Omental fat pad (tissue), 4 donors: Measurements from ENCODE around the gene DES. TPM values are rescaled to one million over a fixed set of nuclear protein-coding genes. Genes with fewer than 3 reads are reported as not detected.
"Not testable (repeated sequence)": the region's sequence is repeated elsewhere in the genome, so short reads cannot be mapped to it uniquely, and the experiment has no call there.

Source experiments
- ATAC-seq: fragments of 150-250 bp; one replicate; pipeline ENCODE4 v1.9.1; 2016; ENCODE audit warnings: mild to moderate bottlenecking, moderate library complexity; ENCODE audit not compliant: low FRiP score
- DNase-seq: peaks from one replicate; pipeline ENCODE4 v3.0.0-alpha.2; 2019; ENCODE audit warnings: low spot score
- total RNA-seq, 4 donors: library from RNA; depleted of rRNA; stranded (reverse); fragments of >200 nt; gene quantifications; one replicate each; pipeline ENCODE4 v1.1.0, GENCODE V29; 2016
- TF ChIP-seq, protein P1 (sequence below), 3 donors: fragments of 450-650 bp; IDR thresholded peaks; one replicate each; pipeline ENCODE4 v1.5.1; 2016 to 2017; ENCODE audit warnings: antibody characterized with exemption in 3 of 3, mild to moderate bottlenecking in 3 of 3, moderate library complexity in 2 of 3

The DES gene
- total RNA-seq, 4 donors from 2014 or later = 39.4 to 292 (median 182) TPM

DNA sequence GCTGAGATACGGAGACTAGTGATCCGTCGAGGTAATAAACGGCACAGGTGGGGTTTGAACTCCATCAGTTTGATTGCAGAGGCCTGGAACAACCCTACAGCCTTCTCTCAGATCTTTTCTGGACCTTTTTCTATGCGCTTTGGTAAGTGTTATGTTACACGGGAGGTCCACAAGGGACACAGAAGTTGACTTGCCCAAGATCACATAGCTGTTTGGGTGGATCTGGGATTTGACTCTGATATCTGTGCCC, 29.3 kb upstream of the DES start:
- no peak for DNase-seq
- ATAC-seq = no peak
- TF ChIP-seq, protein P1, sequence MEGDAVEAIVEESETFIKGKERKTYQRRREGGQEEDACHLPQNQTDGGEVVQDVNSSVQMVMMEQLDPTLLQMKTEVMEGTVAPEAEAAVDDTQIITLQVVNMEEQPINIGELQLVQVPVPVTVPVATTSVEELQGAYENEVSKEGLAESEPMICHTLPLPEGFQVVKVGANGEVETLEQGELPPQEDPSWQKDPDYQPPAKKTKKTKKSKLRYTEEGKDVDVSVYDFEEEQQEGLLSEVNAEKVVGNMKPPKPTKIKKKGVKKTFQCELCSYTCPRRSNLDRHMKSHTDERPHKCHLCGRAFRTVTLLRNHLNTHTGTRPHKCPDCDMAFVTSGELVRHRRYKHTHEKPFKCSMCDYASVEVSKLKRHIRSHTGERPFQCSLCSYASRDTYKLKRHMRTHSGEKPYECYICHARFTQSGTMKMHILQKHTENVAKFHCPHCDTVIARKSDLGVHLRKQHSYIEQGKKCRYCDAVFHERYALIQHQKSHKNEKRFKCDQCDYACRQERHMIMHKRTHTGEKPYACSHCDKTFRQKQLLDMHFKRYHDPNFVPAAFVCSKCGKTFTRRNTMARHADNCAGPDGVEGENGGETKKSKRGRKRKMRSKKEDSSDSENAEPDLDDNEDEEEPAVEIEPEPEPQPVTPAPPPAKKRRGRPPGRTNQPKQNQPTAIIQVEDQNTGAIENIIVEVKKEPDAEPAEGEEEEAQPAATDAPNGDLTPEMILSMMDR (IDR thresholded peaks at IDR 0.05) = no peak

DNA sequence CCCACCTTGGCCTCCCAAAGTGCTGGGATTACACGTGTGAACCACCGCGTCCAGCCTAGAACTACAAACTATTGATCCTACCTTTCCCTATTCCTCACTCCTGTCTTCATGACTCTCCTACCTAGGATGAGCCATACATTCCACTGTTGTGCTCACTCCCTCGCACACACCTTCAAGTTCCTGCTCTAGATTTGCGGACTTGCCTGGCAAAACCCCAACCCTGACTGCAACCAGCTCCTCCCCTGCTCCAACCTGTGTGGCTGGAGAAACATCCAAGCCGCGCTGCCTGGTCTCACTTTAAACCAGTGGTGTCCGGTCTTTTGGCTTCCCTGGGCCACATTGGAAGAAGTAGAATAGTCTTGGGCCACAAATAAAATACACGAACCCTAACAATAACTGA, 25.4 kb upstream of the DES start:
- no peak for ATAC-seq
- TF ChIP-seq, protein P1 (IDR thresholded peaks at IDR 0.05) = no peak
- DNase-seq = no peak

DNA sequence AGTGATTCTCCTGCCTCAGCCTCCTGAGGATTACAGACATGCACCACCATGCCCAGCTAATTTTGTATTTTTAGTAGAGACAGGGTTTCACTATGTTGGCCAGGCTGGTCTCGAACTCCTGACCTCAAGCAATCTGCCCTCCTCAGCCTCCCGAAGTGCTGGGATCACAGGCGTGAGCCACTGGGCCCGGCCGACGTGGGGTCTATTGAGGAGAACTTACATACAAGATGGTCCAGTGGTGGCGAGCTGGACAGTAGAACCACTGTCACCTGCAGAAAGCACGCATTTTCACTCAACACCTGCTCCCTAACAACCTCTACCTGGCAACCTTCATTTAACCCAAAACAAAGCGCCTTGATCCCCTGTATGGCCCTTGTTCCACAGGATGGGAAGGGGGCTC, 23.1 kb upstream of the DES start:
- not testable (repeated sequence) for ATAC-seq, DNase-seq

DNA sequence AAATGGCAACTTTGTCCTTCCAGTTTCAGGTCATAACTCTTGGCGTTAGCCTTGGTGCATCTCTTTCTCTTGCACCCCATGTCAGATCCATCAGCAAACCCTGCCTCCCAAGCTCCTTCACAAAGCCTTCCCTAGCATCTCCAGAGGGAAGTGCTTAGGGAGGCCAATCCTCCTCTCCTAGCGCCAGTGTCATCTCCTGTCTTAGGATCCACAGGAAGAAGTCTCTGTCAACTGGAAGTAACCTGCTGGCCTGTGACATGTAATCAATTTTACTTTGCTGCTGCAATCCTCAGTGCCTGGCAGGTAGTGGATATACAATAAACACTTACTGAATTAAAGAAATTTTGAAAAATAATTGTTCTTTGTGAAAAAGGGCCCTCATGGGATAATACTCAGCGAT, 22.6 kb upstream of the DES start:
- DNase-seq (no peak), ATAC-seq (no peak)
- TF ChIP-seq, protein P1 (IDR thresholded peaks at IDR 0.05) = no peak

DNA sequence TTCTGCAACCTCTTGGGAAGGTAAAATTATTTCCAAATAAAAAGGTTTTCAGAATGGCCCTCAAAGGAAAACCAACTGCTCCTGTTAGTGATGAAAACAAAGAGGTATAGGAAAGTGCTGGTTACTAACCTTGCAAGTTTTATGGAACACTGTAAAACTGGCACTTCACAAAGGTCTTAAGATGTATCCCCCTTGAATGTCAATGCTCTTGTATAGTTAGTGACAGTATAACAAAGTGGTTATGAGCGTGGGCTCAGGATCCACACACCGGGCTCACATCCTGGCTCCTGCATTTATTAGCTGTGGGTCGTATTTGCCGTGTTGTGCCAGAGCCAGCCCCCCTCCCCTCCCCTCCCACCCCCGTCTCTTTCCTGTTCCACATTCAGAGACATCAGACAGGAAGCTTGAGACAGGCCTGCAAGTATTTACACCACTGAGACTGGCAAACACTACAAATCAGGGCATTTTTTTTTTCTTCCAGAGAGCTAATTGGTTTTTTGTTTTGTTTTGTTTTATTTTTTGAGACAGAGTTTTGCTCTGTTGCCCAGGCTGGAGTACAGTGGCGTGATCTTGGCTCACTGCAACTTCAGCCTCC, 21.2 kb upstream of the DES start:
- no peak for DNase-seq
- TF ChIP-seq, protein P1 (IDR thresholded peaks at IDR 0.05) = no peak
- no peak for ATAC-seq

DNA sequence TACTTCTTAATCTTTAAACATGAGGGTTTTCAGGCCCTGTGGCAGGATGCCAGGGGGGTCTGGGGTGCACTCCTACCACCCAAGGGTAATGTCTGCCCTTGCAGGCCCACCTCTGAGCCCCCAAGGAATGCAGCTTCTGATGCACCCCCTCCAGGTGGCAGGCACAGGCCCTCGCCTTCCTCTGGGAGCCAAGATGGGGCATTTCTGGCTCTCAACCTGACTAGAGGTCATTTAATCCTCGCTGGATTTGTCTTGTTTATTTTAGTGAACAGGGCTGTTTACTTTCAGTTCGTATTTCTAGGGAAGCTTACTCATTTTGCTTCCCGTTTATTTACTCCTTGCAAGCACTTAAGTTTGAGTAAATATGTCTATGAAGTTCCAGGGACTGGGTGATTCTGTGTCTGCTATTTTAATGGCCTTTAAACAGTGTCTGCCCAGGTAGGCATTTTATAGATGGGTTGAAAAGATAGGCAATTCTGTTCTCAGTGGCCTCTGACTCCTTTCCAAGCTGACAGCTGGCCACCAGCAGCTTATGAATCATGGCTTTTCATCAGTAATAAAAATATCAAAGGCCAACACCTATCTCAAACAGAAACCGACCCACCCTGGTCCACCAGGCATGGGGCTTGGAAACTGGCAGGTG, 19.3 kb upstream of the DES start:
- TF ChIP-seq, protein P1 (IDR thresholded peaks at IDR 0.05) = no peak
- no peak for ATAC-seq
- no peak for DNase-seq

DNA sequence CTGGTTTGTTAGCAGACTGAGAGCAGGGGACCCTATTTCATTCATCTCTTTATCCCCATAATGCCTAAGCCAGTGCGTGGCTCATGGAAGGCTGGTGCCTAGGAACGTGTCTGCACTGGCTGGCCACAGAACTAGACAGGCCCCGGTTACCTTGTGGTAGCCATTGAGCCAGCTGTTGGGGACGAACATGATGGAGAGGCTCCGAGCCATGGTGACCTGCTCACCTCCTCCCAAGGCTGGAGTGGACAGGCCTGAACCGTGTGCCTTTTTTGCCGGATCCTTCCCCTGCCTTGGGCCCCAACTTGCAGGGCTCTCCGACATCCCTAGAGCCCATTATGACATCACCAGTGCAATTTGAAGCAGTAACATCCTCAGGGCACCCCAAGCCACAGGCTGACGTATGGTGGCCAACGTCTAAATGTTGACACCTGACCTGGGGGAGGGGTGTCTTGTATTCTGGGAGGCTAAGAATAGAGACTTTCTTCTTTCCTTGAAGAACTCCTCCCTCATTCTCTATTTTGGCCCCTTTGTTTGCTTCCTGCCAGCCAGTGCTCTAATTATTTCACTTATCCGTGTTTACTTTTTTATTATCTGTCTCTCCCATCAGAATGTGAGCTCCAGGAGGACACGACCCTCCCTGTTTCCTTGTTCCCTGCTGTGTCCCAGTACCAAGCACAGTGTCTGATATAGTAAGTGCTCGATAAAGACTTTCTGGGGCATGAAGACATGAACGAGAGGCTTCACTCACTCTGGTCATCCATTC, 18.3 kb upstream of the DES start:
- TF ChIP-seq, protein P1 (IDR thresholded peaks at IDR 0.05) = no peak
- ATAC-seq (no peak), DNase-seq (no peak)
